Osteocyte (in vitro differentiated cells): Measurements from ENCODE around the gene GPR137B. TPM values are rescaled to one million over a fixed set of nuclear protein-coding genes. Genes with fewer than 3 reads are reported as not detected.

Experiments
- DNase-seq: peaks from one replicate; pipeline ENCODE4 v3.0.0; 2021; ENCODE audit warnings: mixed read lengths; ENCODE audit not compliant: unreplicated experiment; ENCODE audit errors: extremely low spot score
- H3K27ac Mint-ChIP-seq: one replicate; pipeline ENCODE4 v1.8.0; 2021; ENCODE audit warnings: mild to moderate bottlenecking, mixed read lengths; ENCODE audit not compliant: unreplicated experiment
- H3K27me3 Mint-ChIP-seq: one replicate; pipeline ENCODE4 v1.8.0; 2021; ENCODE audit warnings: mixed read lengths; ENCODE audit not compliant: unreplicated experiment
- H3K36me3 Mint-ChIP-seq: one replicate; pipeline ENCODE4 v1.8.0; 2021; ENCODE audit warnings: mixed read lengths; ENCODE audit not compliant: unreplicated experiment
- H3K4me1 Mint-ChIP-seq: one replicate; pipeline ENCODE4 v1.8.0; 2021; ENCODE audit warnings: mixed read lengths; ENCODE audit not compliant: unreplicated experiment
- H3K4me3 Mint-ChIP-seq: one replicate; pipeline ENCODE4 v1.8.0; 2021; ENCODE audit warnings: mild to moderate bottlenecking, moderate library complexity, mixed read lengths; ENCODE audit not compliant: unreplicated experiment
- H3K9me3 Mint-ChIP-seq: one replicate; pipeline ENCODE4 v1.8.0; 2021; ENCODE audit warnings: mixed read lengths; ENCODE audit not compliant: unreplicated experiment
- total RNA-seq: library from RNA; stranded (reverse); gene quantifications from 2 replicates; pipeline ENCODE4 v1.2.1, GENCODE V29; 2021
- TF ChIP-seq, protein P1 (sequence below): fragments of 200-600 bp; sonication (generic); IDR thresholded peaks from 2 replicates; pipeline ENCODE4 v1.5.0; 2021; ENCODE audit warnings: antibody characterized with exemption, mild to moderate bottlenecking, moderate library complexity

Gene GPR137B
- total RNA-seq, 1 donor from 2014 or later = 17.3 TPM

DNA sequence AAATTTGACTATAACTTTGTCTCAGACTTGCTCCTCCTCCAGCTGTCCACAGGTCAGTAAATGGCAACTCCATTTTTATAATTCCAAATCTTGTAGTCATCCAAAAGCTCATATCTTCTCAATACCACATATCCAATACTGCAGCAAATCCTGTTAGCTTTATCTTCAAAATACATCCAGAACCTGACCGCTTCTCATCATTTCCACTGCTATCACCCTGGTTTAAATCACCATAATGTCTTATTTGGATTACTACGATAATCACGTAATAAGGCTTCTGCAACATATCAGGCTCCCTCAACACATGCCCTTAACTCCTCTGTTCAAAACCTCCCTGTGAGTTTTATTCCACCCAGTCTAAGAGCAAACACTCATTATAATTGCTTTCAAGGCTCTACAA lies 104.9 kb downstream of the GPR137B start:
- no peak for DNase-seq
- no peaks in the 10 kb centered on the region for H3K36me3 Mint-ChIP-seq
- TF ChIP-seq, protein P1, sequence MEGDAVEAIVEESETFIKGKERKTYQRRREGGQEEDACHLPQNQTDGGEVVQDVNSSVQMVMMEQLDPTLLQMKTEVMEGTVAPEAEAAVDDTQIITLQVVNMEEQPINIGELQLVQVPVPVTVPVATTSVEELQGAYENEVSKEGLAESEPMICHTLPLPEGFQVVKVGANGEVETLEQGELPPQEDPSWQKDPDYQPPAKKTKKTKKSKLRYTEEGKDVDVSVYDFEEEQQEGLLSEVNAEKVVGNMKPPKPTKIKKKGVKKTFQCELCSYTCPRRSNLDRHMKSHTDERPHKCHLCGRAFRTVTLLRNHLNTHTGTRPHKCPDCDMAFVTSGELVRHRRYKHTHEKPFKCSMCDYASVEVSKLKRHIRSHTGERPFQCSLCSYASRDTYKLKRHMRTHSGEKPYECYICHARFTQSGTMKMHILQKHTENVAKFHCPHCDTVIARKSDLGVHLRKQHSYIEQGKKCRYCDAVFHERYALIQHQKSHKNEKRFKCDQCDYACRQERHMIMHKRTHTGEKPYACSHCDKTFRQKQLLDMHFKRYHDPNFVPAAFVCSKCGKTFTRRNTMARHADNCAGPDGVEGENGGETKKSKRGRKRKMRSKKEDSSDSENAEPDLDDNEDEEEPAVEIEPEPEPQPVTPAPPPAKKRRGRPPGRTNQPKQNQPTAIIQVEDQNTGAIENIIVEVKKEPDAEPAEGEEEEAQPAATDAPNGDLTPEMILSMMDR = no peak
- no peaks in the 10 kb centered on the region for H3K9me3 Mint-ChIP-seq
- no peaks in the 10 kb centered on the region for H3K27me3 Mint-ChIP-seq
- H3K27ac Mint-ChIP-seq = no peak overlapping the region
- no peak overlapping the region for H3K4me3 Mint-ChIP-seq
- H3K4me1 Mint-ChIP-seq = no peaks in the 10 kb centered on the region

DNA sequence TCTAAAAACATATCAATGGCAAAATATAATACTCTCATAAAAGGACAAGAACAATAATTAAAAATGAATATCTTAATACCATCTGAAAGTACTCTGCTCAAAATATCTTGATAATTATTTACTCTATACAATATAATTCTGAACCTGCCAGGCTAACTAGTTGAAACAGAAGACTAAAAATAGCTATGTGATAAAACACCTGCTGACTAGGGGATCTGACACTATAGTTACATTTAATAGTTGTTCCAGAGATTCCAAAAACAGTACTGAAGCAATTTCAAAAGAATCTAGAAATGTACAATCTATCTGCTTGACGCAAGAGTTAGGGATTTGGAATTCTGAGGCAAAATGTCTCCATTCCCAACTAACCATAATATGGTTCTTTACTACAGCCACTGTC lies 109.2 kb downstream of the GPR137B start:
- DNase-seq = no peak
- Mint-ChIP-seq H3K27ac (no peak overlapping the region), H3K9me3 (no peaks in the 10 kb centered on the region), H3K4me1 (no peaks in the 10 kb centered on the region), H3K27me3 (no peaks in the 10 kb centered on the region), H3K36me3 (no peaks in the 10 kb centered on the region), H3K4me3 (no peak overlapping the region)
- TF ChIP-seq, protein P1 = no peak

DNA sequence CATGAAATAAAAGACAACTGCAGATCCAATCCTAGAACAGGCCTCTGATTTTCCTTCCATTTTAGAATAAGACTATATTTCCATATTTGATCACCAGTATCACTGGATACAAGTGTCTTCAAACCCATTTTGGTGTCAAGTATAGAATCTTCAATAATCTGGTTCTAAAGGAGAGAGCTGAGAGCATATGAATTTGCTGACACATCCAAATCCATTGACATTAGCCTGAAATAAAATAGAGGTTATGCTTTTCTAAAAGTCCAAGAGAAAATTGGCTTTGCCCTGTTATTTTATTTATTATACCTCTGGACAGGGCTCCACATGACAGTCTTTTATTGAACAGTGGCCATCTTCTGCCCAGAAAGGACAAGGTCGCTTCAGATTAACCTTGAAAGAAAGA lies 110.8 kb downstream of the GPR137B start:
- Mint-ChIP-seq H3K36me3 (peaks cover 7% of the 10 kb centered on the region), H3K9me3 (peaks cover 9% of the 10 kb centered on the region), H3K4me3 (no peak overlapping the region), H3K4me1 (no peaks in the 10 kb centered on the region), H3K27me3 (no peaks in the 10 kb centered on the region), H3K27ac (no peak overlapping the region)
- DNase-seq = no peak
- TF ChIP-seq, protein P1 = no peak

DNA sequence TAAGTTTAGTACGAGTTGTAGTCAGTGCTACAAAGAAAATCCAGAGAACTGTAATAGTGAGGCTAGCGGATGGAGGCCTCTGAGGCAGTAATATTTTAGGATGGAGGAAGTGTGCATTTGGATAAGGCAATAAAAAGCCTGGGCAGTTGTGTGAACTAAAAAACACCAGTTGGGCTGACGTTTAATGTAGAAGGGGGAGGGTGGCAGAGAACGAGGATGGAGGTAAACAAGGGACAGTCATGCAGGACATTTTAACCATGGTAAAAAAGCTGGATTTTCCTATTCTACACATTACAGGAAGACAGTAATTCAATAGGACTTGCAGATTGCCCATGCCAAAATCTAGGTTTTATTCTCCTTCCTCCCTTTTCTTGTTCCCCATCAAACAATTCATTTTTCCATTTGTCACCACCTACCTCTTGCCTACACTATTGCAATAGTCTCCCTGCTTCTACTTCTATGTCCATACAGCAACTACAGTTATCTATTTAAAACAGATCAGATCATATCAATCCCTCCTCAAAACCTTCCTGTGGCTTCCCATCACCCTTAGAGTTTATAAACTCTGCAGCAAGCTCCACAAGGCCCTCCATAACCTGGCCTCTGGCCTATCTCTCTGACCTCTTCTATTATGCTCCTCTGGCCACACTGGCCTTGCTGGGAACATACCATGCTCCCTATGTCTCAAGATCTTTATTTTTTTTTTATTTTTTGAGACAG lies 111.7 kb downstream of the GPR137B start:
- TF ChIP-seq, protein P1 = no peak
- Mint-ChIP-seq H3K27ac (no peak overlapping the region), H3K9me3 (peaks cover 14% of the 10 kb centered on the region), H3K4me1 (no peaks in the 10 kb centered on the region), H3K27me3 (no peaks in the 10 kb centered on the region), H3K4me3 (no peak overlapping the region), H3K36me3 (peaks cover 8% of the 10 kb centered on the region)
- no peak for DNase-seq

DNA sequence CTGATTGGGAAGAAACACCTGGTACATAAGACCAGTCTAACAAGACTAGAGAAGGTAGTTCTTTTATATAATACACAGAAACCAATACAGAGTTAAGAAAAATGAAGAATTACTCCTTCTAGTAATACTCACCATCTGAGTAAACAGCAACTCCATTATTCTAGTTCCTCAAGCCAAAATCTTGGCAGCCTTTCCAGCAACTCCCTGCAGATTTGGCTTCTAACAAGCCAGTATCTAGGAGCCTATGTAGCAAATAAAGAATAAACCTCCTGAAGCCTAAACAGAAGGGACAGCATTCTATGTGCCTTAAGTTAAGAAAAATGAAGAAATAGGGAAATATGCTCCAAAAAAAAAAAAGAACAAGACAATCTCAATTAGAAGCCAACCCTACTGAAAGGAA lies 114.9 kb downstream of the GPR137B start:
- TF ChIP-seq, protein P1 = no peak
- Mint-ChIP-seq H3K4me1 (no peaks in the 10 kb centered on the region), H3K36me3 (peaks cover 14% of the 10 kb centered on the region), H3K27ac (no peak overlapping the region), H3K27me3 (no peaks in the 10 kb centered on the region), H3K9me3 (peaks cover 38% of the 10 kb centered on the region), H3K4me3 (no peak overlapping the region)
- no peak for DNase-seq
